Neural cell (in vitro differentiated cells): Measurements from ENCODE around the gene TCOF1. TPM values are rescaled to one million over a fixed set of nuclear protein-coding genes. Genes with fewer than 3 reads are reported as not detected.

Experiments used
- H2AFZ ChIP-seq: fragments of 200-600, 300-800 bp; sonication (generic), shearing (Covaris generic); 2 replicates; pipeline ENCODE4 v1.6.0; 2014; ENCODE audit warnings: low read depth, mild to moderate bottlenecking, antibody characterized with exemption, low read length, moderate library complexity
- H3F3A ChIP-seq: fragments of 200-600 bp; shearing (Covaris generic); 2 replicates; pipeline ENCODE4 v1.6.1; 2016; ENCODE audit warnings: mild to moderate bottlenecking, moderate library complexity, mixed read lengths, antibody characterized with exemption, low read length; ENCODE audit not compliant: insufficient read depth, poor library complexity, severe bottlenecking
- H3K27ac ChIP-seq: fragments of 200-600, 300-800 bp; sonication (generic), shearing (Covaris generic); 2 replicates; pipeline ENCODE4 v1.5.1; 2014; ENCODE audit warnings: mild to moderate bottlenecking, low read length, moderate library complexity
- H3K27me3 ChIP-seq: fragments of 300-800, 200-600 bp; sonication (generic), shearing (Covaris generic); 2 replicates; pipeline ENCODE4 v1.6.0; 2014; ENCODE audit warnings: mild to moderate bottlenecking, low read depth, low read length, moderate library complexity; ENCODE audit not compliant: insufficient read depth
- H3K36me3 ChIP-seq: fragments of 300-800, 200-600 bp; sonication (generic), shearing (Covaris generic); 2 replicates; pipeline ENCODE4 v1.5.1; 2014; ENCODE audit warnings: mild to moderate bottlenecking, antibody characterized with exemption, low read length, moderate library complexity; ENCODE audit not compliant: insufficient read depth
- H3K4me2 ChIP-seq: fragments of 300-800, 200-600 bp; sonication (generic), shearing (Covaris generic); 2 replicates; pipeline ENCODE4 v1.6.0; 2014; ENCODE audit warnings: mild to moderate bottlenecking, low read length
- H3K4me3 ChIP-seq: fragments of 300-800, 200-600 bp; sonication (generic), shearing (Covaris generic); 2 replicates; pipeline ENCODE4 v1.5.1; 2014; ENCODE audit warnings: mild to moderate bottlenecking, low read length, moderate library complexity
- H3K79me2 ChIP-seq: fragments of 200-600 bp; shearing (Covaris generic); replicated peaks from 2 replicates; pipeline ENCODE4 v1.6.0; 2014; ENCODE audit warnings: mild to moderate bottlenecking, low read length, moderate library complexity; ENCODE audit not compliant: insufficient read depth
- H3K9ac ChIP-seq: fragments of 300-800, 200-600 bp; sonication (generic), shearing (Covaris generic); 2 replicates; pipeline ENCODE4 v1.6.1; 2016; ENCODE audit warnings: mild to moderate bottlenecking, low read length, mixed read lengths
- H3K9me2 ChIP-seq: fragments of 200-600 bp; shearing (Covaris generic); 2 replicates; pipeline ENCODE4 v1.6.1; 2016; ENCODE audit warnings: mild to moderate bottlenecking, low read length, mixed read lengths; ENCODE audit not compliant: insufficient read depth
- H3K9me3 ChIP-seq: fragments of 200-600, 300-800 bp; sonication (generic), shearing (Covaris generic); 2 replicates; pipeline ENCODE4 v1.6.1; 2016; ENCODE audit warnings: mild to moderate bottlenecking, mixed run types, low read length, moderate library complexity, mixed read lengths
- H4K20me1 ChIP-seq: fragments of 200-600 bp; shearing (Covaris generic); 2 replicates; pipeline ENCODE4 v1.6.1; 2016; ENCODE audit warnings: mild to moderate bottlenecking, mixed run types; ENCODE audit not compliant: insufficient read depth
- EP300 ChIP-seq: fragments of 450-650 bp; conservative IDR thresholded peaks from 2 replicates; pipeline ENCODE4 v1.6.1; 2014; ENCODE audit warnings: antibody characterized with exemption, mild to moderate bottlenecking, moderate library complexity; ENCODE audit not compliant: poor library complexity, severe bottlenecking
- EZH2 ChIP-seq: fragments of 200-600, 300-800 bp; shearing (Covaris generic), sonication (generic); IDR thresholded peaks from 2 replicates; pipeline ENCODE4 v1.6.1; 2014; ENCODE audit warnings: antibody characterized with exemption, low read length, borderline replicate concordance, mild to moderate bottlenecking; ENCODE audit not compliant: insufficient read depth, poor library complexity, severe bottlenecking
- MXI1 ChIP-seq: fragments of 450-650 bp; conservative IDR thresholded peaks from 2 replicates; pipeline ENCODE4 v1.6.1; 2014; ENCODE audit warnings: antibody characterized with exemption, mild to moderate bottlenecking; ENCODE audit not compliant: poor library complexity, severe bottlenecking
- POLR2AphosphoS5 ChIP-seq: IDR thresholded peaks from 2 replicates; pipeline ENCODE4 v1.6.1; 2012
- RAD21 ChIP-seq: fragments of 450-650 bp; conservative IDR thresholded peaks from 2 replicates; pipeline ENCODE4 v1.6.1; 2014; ENCODE audit warnings: antibody characterized with exemption, mild to moderate bottlenecking, moderate library complexity
- SMC3 ChIP-seq: fragments of 450-650 bp; conservative IDR thresholded peaks from 2 replicates; pipeline ENCODE4 v1.6.1; 2014; ENCODE audit warnings: antibody characterized with exemption, mild to moderate bottlenecking, moderate library complexity; ENCODE audit not compliant: poor library complexity
- TAF1 ChIP-seq: IDR thresholded peaks from 2 replicates; pipeline ENCODE4 v1.6.1; 2012; ENCODE audit warnings: low read depth
- polyA plus RNA-seq: library from polyadenylated mRNA; depleted of rRNA; stranded (reverse); fragments of >200 nt; gene quantifications from 2 replicates; pipeline ENCODE4 v1.2.3, GENCODE V29; 2014
- TF ChIP-seq, protein P1 (sequence below): fragments of 450-650 bp; IDR thresholded peaks from 2 replicates; pipeline ENCODE4 v1.5.1; 2014; ENCODE audit warnings: antibody characterized with exemption, mild to moderate bottlenecking, moderate library complexity; ENCODE audit not compliant: poor library complexity, severe bottlenecking
- TF ChIP-seq, protein P2 (sequence below): IDR thresholded peaks from 2 replicates; pipeline ENCODE4 v1.6.1; 2012; ENCODE audit warnings: borderline replicate concordance

Gene TCOF1
- polyA plus RNA-seq, 1 donor from 2014 or later = 6.5 TPM

DNA sequence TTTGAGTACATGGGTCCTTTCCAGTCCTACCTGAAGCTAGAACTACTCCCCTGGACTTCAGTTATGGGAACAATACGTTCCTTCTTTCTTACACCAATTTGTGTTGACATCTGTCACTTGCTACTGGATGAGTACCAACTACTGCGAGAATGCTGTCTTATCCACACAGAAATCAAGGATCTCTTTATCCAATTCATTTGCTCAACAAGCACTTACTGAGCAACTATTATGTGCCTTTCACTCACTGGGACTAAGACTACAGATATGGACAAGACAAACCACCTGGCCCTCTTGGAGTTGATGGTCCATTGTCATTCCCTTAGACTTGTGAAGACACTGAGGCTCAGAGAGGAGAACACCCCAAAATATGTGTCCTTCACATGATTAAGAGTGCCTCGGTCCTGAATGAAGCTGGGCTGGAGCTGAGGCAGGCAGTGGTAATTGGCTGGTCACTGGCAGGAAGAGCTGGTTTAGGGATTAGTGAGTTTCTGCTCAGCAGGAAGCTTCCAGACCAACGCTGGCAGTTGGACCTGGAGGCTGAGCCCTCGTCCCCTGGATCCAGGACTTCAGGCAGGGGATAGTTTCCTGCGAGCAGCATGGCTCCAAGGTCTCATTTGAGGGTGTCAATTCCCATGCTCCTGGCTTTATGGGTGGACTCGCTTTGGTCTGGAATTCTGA lies 46.3 kb upstream of the TCOF1 start:
- Histone ChIP-seq H3K4me3 (no peak overlapping the region), H4K20me1 (no peaks in the 10 kb centered on the region), H3K9ac (no peak overlapping the region), H2AFZ (no peak overlapping the region), H3K9me3 (no peaks in the 10 kb centered on the region), H3F3A (peaks cover 15% of the 10 kb centered on the region), H3K79me2 (no peaks in the 10 kb centered on the region), H3K27ac (peak overlapping the region; percentile 97), H3K36me3 (no peaks in the 10 kb centered on the region), H3K9me2 (no peaks in the 10 kb centered on the region), H3K27me3 (no peaks in the 10 kb centered on the region), H3K4me2 (no peak overlapping the region)
- TF ChIP-seq SMC3 (no peak), EZH2 (no peak), EP300 (no peak), POLR2AphosphoS5 (no peak), RAD21 (no peak), MXI1 (no peak), TAF1 (no peak)
- TF ChIP-seq, protein P1, sequence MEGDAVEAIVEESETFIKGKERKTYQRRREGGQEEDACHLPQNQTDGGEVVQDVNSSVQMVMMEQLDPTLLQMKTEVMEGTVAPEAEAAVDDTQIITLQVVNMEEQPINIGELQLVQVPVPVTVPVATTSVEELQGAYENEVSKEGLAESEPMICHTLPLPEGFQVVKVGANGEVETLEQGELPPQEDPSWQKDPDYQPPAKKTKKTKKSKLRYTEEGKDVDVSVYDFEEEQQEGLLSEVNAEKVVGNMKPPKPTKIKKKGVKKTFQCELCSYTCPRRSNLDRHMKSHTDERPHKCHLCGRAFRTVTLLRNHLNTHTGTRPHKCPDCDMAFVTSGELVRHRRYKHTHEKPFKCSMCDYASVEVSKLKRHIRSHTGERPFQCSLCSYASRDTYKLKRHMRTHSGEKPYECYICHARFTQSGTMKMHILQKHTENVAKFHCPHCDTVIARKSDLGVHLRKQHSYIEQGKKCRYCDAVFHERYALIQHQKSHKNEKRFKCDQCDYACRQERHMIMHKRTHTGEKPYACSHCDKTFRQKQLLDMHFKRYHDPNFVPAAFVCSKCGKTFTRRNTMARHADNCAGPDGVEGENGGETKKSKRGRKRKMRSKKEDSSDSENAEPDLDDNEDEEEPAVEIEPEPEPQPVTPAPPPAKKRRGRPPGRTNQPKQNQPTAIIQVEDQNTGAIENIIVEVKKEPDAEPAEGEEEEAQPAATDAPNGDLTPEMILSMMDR = no peak
- TF ChIP-seq, protein P2, sequence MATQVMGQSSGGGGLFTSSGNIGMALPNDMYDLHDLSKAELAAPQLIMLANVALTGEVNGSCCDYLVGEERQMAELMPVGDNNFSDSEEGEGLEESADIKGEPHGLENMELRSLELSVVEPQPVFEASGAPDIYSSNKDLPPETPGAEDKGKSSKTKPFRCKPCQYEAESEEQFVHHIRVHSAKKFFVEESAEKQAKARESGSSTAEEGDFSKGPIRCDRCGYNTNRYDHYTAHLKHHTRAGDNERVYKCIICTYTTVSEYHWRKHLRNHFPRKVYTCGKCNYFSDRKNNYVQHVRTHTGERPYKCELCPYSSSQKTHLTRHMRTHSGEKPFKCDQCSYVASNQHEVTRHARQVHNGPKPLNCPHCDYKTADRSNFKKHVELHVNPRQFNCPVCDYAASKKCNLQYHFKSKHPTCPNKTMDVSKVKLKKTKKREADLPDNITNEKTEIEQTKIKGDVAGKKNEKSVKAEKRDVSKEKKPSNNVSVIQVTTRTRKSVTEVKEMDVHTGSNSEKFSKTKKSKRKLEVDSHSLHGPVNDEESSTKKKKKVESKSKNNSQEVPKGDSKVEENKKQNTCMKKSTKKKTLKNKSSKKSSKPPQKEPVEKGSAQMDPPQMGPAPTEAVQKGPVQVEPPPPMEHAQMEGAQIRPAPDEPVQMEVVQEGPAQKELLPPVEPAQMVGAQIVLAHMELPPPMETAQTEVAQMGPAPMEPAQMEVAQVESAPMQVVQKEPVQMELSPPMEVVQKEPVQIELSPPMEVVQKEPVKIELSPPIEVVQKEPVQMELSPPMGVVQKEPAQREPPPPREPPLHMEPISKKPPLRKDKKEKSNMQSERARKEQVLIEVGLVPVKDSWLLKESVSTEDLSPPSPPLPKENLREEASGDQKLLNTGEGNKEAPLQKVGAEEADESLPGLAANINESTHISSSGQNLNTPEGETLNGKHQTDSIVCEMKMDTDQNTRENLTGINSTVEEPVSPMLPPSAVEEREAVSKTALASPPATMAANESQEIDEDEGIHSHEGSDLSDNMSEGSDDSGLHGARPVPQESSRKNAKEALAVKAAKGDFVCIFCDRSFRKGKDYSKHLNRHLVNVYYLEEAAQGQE = no peak

DNA sequence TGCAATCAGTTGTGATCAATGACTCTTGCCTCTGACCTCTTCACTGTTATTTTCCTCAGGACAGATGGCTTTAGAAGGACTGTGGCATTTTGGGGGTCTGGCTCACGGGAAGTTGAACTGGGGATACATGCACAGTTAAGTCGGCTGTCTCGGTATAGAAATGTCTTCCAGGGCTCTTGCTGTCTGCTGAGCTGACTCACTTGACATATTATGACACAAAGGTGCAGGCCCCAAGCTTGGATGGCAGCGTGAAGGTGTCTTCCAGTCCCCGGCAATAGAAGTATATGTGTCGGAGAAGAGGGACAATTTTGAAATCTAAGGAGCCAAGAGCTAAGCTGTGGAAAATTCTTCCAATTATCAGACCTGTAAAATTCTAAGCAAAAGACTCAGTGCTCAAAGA lies 45.0 kb upstream of the TCOF1 start:
- no peak for TF ChIP-seq RAD21
- no peak for TF ChIP-seq TAF1
- peak; percentile 80 for TF ChIP-seq EP300
- TF ChIP-seq POLR2AphosphoS5 = peak; percentile 64
- no peak for TF ChIP-seq EZH2
- H3K9ac ChIP-seq = peak overlapping the region; percentile 21
- H3K79me2 ChIP-seq = no peaks in the 10 kb centered on the region
- H3K27ac ChIP-seq = peak overlapping the region; percentile 75
- no peak overlapping the region for H3K4me2 ChIP-seq
- H3K27me3 ChIP-seq = no peaks in the 10 kb centered on the region
- no peaks in the 10 kb centered on the region for H4K20me1 ChIP-seq
- peaks cover 15% of the 10 kb centered on the region for H3F3A ChIP-seq
- no peaks in the 10 kb centered on the region for H3K9me2 ChIP-seq
- H3K36me3 ChIP-seq = no peaks in the 10 kb centered on the region
- H2AFZ ChIP-seq = no peak overlapping the region
- no peaks in the 10 kb centered on the region for H3K9me3 ChIP-seq
- peak overlapping the region; percentile 19 for H3K4me3 ChIP-seq
